GM12892 (cell line): ENCODE measurements around the gene ADIRF.

Experiments used
- POLR2A ChIP-seq: IDR thresholded peaks from 2 replicates; pipeline ENCODE4 v1.6.1; 2011; ENCODE audit warnings: low read depth, low read length, control low read depth
- POLR2AphosphoS5 ChIP-seq: IDR thresholded peaks from 2 replicates; pipeline ENCODE4 v1.6.1; 2011; ENCODE audit warnings: low read depth, low read length, control low read depth
- TAF1 ChIP-seq: IDR thresholded peaks from 2 replicates; pipeline ENCODE4 v1.6.1; 2011; ENCODE audit warnings: low read depth, mild to moderate bottlenecking, control low read depth, low read length, borderline replicate concordance

DNA sequence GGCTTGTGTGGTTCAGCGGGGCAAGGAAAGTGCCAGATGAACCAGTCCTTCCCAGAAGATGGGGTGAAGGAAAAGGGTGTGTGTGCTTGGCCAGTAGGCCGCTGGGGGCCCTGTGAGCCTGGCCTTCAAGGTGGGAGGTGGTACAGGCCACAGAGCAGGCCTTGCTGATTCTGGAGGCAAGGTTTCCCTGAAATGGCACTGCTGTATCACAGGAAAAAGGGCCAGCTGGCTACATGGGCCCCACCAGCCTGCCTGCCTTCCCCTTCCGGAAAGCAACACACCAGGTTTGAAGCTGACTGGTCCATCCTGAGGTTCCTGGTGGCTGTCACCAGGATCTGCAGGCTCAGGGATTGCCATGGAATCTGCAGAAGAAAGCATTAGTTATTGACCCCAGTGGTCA, 23.4 kb upstream of the ADIRF start:
- TF ChIP-seq POLR2A (no peak), POLR2AphosphoS5 (no peak), TAF1 (no peak)
